HepG2 (cell line): Measurements from ENCODE around the gene TMEM174. TPM values are rescaled to one million over a fixed set of nuclear protein-coding genes. Genes with fewer than 3 reads are reported as not detected.

Experiments
- GRHL1 ChIP-seq: sonication (generic); formaldehyde crosslinking; conservative IDR thresholded peaks from 2 replicates; pipeline ENCODE4 v1.8.0; 2022; ENCODE audit warnings: missing genetic modification reagents
- HNRNPK ChIP-seq: fragments of 200-400 bp; formaldehyde crosslinking; IDR thresholded peaks from 2 replicates; pipeline ENCODE4 v1.6.1; 2018; ENCODE audit warnings: low read length, low read depth, moderate library complexity, mild to moderate bottlenecking; ENCODE audit not compliant: poor library complexity, severe bottlenecking
- HOXA5 ChIP-seq: sonication (generic); formaldehyde crosslinking; IDR thresholded peaks from 2 replicates; pipeline ENCODE4 v1.4.0; 2020; ENCODE audit warnings: missing genetic modification reagents
- KDM3A ChIP-seq: IDR thresholded peaks from 2 replicates; pipeline ENCODE4 v1.6.1; 2018; ENCODE audit warnings: low read depth, missing compliant biosample characterization
- KLF16 ChIP-seq, 2 experiments: sonication (generic) in 1 of 2; formaldehyde crosslinking in 1 of 2; IDR thresholded peaks; 2 replicates each; pipeline versions ENCODE4 v1.6.1 to v1.8.0; 2016 to 2023; ENCODE audit warnings: missing genetic modification reagents in 2 of 2, missing compliant biosample characterization in 1 of 2
- NR0B2 ChIP-seq: sonication (generic); formaldehyde crosslinking; IDR thresholded peaks from 2 replicates; pipeline ENCODE4 v1.4.0; 2020; ENCODE audit warnings: mild to moderate bottlenecking, missing genetic modification reagents
- PHF20 ChIP-seq: sonication (generic); formaldehyde crosslinking; IDR thresholded peaks from 2 replicates; pipeline ENCODE4 v1.5.0; 2020; ENCODE audit warnings: mild to moderate bottlenecking, missing genetic modification reagents
- SNAPC4 ChIP-seq: sonication (generic); formaldehyde crosslinking; IDR thresholded peaks from 2 replicates; pipeline ENCODE4 v1.4.0; 2020; ENCODE audit warnings: mild to moderate bottlenecking, missing genetic modification reagents
- STAG1 ChIP-seq: sonication (generic); formaldehyde crosslinking; IDR thresholded peaks from 2 replicates; pipeline ENCODE4 v1.4.0; 2020; ENCODE audit warnings: missing genetic modification reagents
- ZNF276 ChIP-seq: sonication (generic); formaldehyde crosslinking; IDR thresholded peaks from 2 replicates; pipeline ENCODE4 v1.4.0; 2020; ENCODE audit warnings: mild to moderate bottlenecking, low read depth, missing genetic modification reagents
- ZNF337 ChIP-seq: sonication (generic); formaldehyde crosslinking; IDR thresholded peaks from 2 replicates; pipeline ENCODE4 v1.5.1; 2020; ENCODE audit warnings: missing genetic modification reagents, low read depth, mild to moderate bottlenecking, borderline replicate concordance
- ZNF558 ChIP-seq: sonication (generic); formaldehyde crosslinking; IDR thresholded peaks from 2 replicates; pipeline ENCODE4 v1.9.0; 2022; ENCODE audit warnings: mild to moderate bottlenecking, missing genetic modification reagents, borderline replicate concordance
- ZNF687 ChIP-seq: sonication (generic); formaldehyde crosslinking; IDR thresholded peaks from 2 replicates; pipeline ENCODE4 v1.5.1; 2020; ENCODE audit warnings: mild to moderate bottlenecking, missing genetic modification reagents, moderate library complexity
- polyA plus RNA-seq, 8 experiments: library from polyadenylated mRNA; depleted of rRNA in 3 of 8; stranded (reverse) in 7 of 8; unstranded in 1 of 8; fragments of >200 nt; fragmentation: Illumina TruSeq in 4 of 8; extraction: Trizol in 4 of 8; gene quantifications; 2 replicates each; pipeline versions ENCODE4 v1.2.1 to v1.2.3, GENCODE V29; 2011 to 2016; ENCODE audit warnings: low read depth in 4 of 8, missing spikeins in 1 of 8, mixed read lengths in 1 of 8; ENCODE audit not compliant: insufficient read depth in 1 of 8
- total RNA-seq, 5 experiments: library from RNA; depleted of rRNA; stranded (reverse); fragments of >200 nt; fragmentation: Illumina TruSeq; extraction: Trizol; gene quantifications; 2 replicates each; pipeline ENCODE4 v1.2.3, GENCODE V29; 2016; ENCODE audit warnings: low read depth in 1 of 5

TMEM174 gene
- total and polyA plus RNA-seq, 2 of the 13 experiments (the other 11 are each of a cell fraction or from before 2014, with no cell fraction given): not detected

GRCh38 chr5:73201547-73202513, 28.8 kb downstream of the TMEM174 start (continued):
- peak in 1 of 2 experiments; percentile 23; a peak in 1 of 4 replicates for TF ChIP-seq KLF16 (CRISPR knock-in tag; IDR thresholded peaks at IDR 0.05)
- TF ChIP-seq GRHL1 (CRISPR knock-in tag): no peak
- no peak for TF ChIP-seq ZNF337 (CRISPR knock-in tag)
- TF ChIP-seq ZNF276 (CRISPR knock-in tag): no peak
- TF ChIP-seq ZNF558 (CRISPR knock-in tag): no peak
- TF ChIP-seq PHF20 (CRISPR knock-in tag): no peak
- no peak for TF ChIP-seq SNAPC4
- TF ChIP-seq ZNF687: peak; percentile 72
- TF ChIP-seq HNRNPK: no peak
- TF ChIP-seq NR0B2 (CRISPR knock-in tag): no peak
- TF ChIP-seq STAG1 (CRISPR knock-in tag): peak; percentile 73
- no peak for TF ChIP-seq KDM3A (CRISPR knock-in tag)
- 0 out of 2 replicates have a peak, but pooled peaks have one; percentile 39 for TF ChIP-seq HOXA5 (CRISPR knock-in tag)
